Chondrocyte (in vitro differentiated cells): ENCODE measurements around the gene GFOD2. TPM values are rescaled to one million over a fixed set of nuclear protein-coding genes. Genes with fewer than 3 reads are reported as not detected.

Experiments used
- DNase-seq: peaks from one replicate; pipeline ENCODE4 v3.0.0; 2021; ENCODE audit warnings: mixed read lengths, low spot score
- H3K27ac Mint-ChIP-seq: one replicate; pipeline ENCODE4 v1.8.0; 2021; ENCODE audit warnings: mild to moderate bottlenecking, moderate library complexity, mixed read lengths; ENCODE audit not compliant: unreplicated experiment
- H3K27me3 Mint-ChIP-seq: 2 replicates; pipeline ENCODE4 v1.8.0; 2021; ENCODE audit warnings: low read depth, mixed read lengths
- H3K36me3 Mint-ChIP-seq: 2 replicates; pipeline ENCODE4 v1.8.0; 2021; ENCODE audit warnings: low read depth, mixed read lengths
- H3K4me1 Mint-ChIP-seq: 2 replicates; pipeline ENCODE4 v1.8.0; 2021; ENCODE audit warnings: low read depth, mild to moderate bottlenecking, mixed read lengths
- H3K4me3 Mint-ChIP-seq: one replicate; pipeline ENCODE4 v1.8.0; 2021; ENCODE audit warnings: mild to moderate bottlenecking, moderate library complexity, mixed read lengths; ENCODE audit not compliant: unreplicated experiment
- H3K9me3 Mint-ChIP-seq: 2 replicates; pipeline ENCODE4 v1.8.0; 2021; ENCODE audit warnings: low read depth, mixed read lengths
- CTCF ChIP-seq: fragments of 200-600 bp; sonication (generic); IDR thresholded peaks from 2 replicates; pipeline ENCODE4 v1.5.0; 2021; ENCODE audit warnings: antibody characterized with exemption, mild to moderate bottlenecking, moderate library complexity
- total RNA-seq: library from RNA; stranded (reverse); gene quantifications from 3 replicates; pipeline ENCODE4 v1.2.1, GENCODE V29; 2021

GFOD2 gene
- total RNA-seq, 1 donor from 2014 or later, result 16.3 TPM

- no peaks in the 10 kb centered on the region for H3K27me3 Mint-ChIP-seq
- no peak overlapping the region for H3K4me3 Mint-ChIP-seq
- H3K36me3 Mint-ChIP-seq, result no peaks in the 10 kb centered on the region
- no peak for DNase-seq
- H3K4me1 Mint-ChIP-seq, result peaks cover 30% of the 10 kb centered on the region
- TF ChIP-seq CTCF, result no peak
- H3K27ac Mint-ChIP-seq, result no peak overlapping the region
- no peaks in the 10 kb centered on the region for H3K9me3 Mint-ChIP-seq
Observed at GRCh38 chr16:67662653-67663010, 56.5 kb downstream of the GFOD2 start.

DNA sequence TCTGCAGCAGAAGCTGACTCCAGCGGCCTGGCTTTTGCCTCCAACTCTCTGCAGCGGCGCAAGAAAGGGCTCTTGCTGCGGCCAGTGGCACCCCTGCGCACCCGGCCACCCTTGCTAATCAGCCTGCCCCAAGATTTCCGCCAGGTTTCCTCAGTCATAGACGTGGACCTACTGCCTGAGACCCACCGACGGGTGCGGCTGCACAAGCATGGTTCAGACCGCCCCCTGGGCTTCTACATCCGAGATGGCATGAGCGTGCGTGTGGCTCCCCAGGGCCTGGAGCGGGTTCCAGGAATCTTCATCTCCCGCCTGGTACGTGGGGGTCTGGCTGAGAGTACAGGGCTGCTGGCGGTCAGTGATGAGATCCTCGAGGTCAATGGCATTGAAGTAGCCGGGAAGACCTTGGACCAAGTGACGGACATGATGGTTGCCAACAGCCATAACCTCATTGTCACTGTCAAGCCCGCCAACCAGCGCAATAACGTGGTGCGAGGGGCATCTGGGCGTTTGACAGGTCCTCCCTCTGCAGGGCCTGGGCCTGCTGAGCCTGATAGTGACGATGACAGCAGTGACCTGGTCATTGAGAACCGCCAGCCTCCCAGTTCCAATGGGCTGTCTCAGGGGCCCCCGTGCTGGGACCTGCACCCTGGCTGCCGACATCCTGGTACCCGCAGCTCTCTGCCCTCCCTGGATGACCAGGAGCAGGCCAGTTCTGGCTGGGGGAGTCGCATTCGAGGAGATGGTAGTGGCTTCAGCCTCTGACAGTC lies 57.0 kb downstream of the GFOD2 start:
- no peaks in the 10 kb centered on the region for H3K36me3 Mint-ChIP-seq
- H3K4me1 Mint-ChIP-seq, result peaks cover 25% of the 10 kb centered on the region
- TF ChIP-seq CTCF, result no peak
- no peak for DNase-seq
- H3K9me3 Mint-ChIP-seq, result no peaks in the 10 kb centered on the region
- no peaks in the 10 kb centered on the region for H3K27me3 Mint-ChIP-seq
- no peak overlapping the region for H3K27ac Mint-ChIP-seq
- no peak overlapping the region for H3K4me3 Mint-ChIP-seq

GRCh38 chr16:67661101-67661761 lies 57.9 kb downstream of the GFOD2 start:
- H3K4me3 Mint-ChIP-seq, result peak overlapping the region; percentile 87
- TF ChIP-seq CTCF, result no peak
- no peak for DNase-seq

DNA sequence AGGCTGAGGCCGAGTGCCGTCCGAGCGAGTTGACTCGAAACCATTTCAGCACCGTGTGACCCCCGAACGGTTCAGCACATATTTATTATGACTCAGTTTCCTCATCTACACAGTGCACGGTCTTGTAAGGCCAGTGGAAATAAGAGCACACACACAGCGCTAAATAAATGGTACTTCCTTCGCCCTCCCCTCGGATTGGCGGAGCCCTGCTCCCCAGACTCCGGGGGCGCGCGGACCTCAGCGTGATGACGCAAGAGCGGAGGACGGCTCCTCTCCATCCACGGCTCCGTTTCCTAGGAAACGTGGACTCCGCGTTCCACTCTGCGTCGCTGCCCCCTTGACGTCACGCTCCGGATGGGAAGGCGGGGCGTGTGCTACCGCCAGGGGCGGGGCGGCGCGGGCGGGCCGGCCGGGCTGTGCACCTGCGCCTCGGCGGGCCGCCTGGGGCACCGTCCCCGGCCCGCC lies 58.5 kb downstream of the GFOD2 start, which contains the start of gene PARD6A:
TSS of gene PARD6A (plus strand) at position 397 of the 465 bp plus-strand sequence. CDS start 79 bp downstream, outside the sequence.
- Mint-ChIP-seq H3K36me3 (no peaks in the 10 kb centered on the region), H3K4me1 (peaks cover 20% of the 10 kb centered on the region), H3K27ac (peak within 1 kb of the TSS; percentile 97), H3K4me3 (peak within 1 kb of the TSS; percentile 87), H3K9me3 (no peaks in the 10 kb centered on the region), H3K27me3 (peaks cover under 1% of the 10 kb centered on the region)
- no peak for DNase-seq
- TF ChIP-seq CTCF, result no peak

More at GRCh38 chr16:67661101-67661761, 57.9 kb downstream of the GFOD2 start:
- Mint-ChIP-seq H3K4me1 (peaks cover 23% of the 10 kb centered on the region), H3K9me3 (no peaks in the 10 kb centered on the region), H3K27ac (peak overlapping the region; percentile 93), H3K36me3 (no peaks in the 10 kb centered on the region), H3K27me3 (no peaks in the 10 kb centered on the region)

DNA sequence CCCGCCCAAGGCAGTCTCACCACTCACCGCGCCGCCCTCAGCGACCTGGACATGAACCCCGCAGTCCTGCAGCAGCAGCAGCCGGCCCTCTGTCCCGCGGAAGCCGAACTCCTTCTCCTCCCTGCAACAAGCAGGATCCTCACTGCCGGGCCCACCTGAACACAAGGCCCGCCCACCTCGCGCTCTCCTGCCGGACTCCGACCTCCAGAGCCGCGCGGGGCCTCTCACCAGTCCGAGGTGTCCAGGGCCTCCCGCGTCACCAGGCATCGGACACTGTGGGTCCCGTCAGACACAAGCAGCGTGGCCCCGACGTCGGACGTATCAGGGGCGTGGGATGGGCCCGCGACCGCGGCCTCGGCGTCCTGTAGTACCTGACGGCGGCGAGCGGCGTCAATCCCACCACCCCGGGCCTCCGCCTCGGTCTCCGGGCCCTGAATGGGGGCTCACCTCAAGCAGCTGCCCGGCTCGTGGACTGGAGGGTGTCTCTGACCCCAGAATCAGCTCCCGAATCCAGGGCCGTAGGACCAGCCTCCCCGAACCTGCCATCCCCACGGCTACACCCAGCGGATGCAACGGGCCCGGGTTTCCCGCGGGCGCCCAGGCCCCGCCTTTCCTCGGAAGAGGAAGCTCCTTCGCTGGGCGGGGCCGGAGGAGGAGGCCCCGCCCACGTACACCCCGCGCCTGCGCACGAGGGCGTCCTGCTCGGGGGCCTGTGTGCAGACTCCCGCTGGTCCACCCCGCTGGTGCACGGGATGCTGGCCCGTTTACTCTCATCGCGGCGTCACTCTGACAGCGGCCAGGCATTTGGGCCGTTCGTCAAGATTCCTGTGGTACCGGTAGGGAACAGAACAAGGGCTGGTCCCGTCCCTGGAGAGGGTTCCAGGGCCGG lies 59.2 kb downstream of the GFOD2 start, which contains the start of gene ACD:
TSS of gene ACD (minus strand) at position 586 of the 889 bp plus-strand sequence. CDS start at position 546, 40 bp downstream.
- Mint-ChIP-seq H3K36me3 (no peaks in the 10 kb centered on the region), H3K4me3 (peak within 1 kb of the TSS; percentile 87), H3K27ac (peak within 1 kb of the TSS; percentile 97), H3K4me1 (peaks cover 17% of the 10 kb centered on the region), H3K9me3 (no peaks in the 10 kb centered on the region), H3K27me3 (peaks cover 3% of the 10 kb centered on the region)
- TF ChIP-seq CTCF, result no peak
- peak; percentile 97 for DNase-seq
